Measurements from ENCODE around the gene RALY. TPM values are rescaled to one million over a fixed set of nuclear protein-coding genes. Genes with fewer than 3 reads are reported as not detected.

RALY gene
- total and polyA plus RNA-seq, 7 experiments from 2014 or later = 99.0 to 202 (median 121) TPM

GRCh38 chr20:34064286-34064685 is 70.6 kb downstream of the RALY start:
- H3K4me1 Mint-ChIP-seq = peaks cover 40 to 88% (median 75%) of the 10 kb centered on the region in 7 donors
- no peak for DNase-seq
- no peaks in the 10 kb centered on the region for H3K27me3 Mint-ChIP-seq
- Histone ChIP-seq H3K9me3 (ENCODE audit: control insufficient read depth in 2 of 3, low read length in 3 of 3) (no peaks in the 10 kb centered on the region), H3K27ac (ENCODE audit: low read depth, low read length) (no peak overlapping the region), H3K27me3 (ENCODE audit: control insufficient read depth in 2 of 2, insufficient read depth in 2 of 2, low read length in 2 of 2) (no peaks in the 10 kb centered on the region), H3K4me3 (ENCODE audit: low read length) (no peak overlapping the region), H3K4me1 (ENCODE audit: control insufficient read depth in 2 of 2, insufficient read depth in 2 of 2, low read length in 2 of 2) (peaks cover under 1 to 9% of the 10 kb centered on the region in 2 donors), H3K36me3 (ENCODE audit: control insufficient read depth in 2 of 3, insufficient read depth in 3 of 3, low read length in 3 of 3) (peaks cover 0 to 17% (median 0%) of the 10 kb centered on the region in 3 experiments)
- ChIA-PET CTCF (interaction anchor here (0.5 kb wide), 1 partner anchor 201 kb away, joined by 3 read pairs; no protein-coding TSS in a partner anchor), POLR2A (interaction anchor here (0.7 kb wide), 1 partner anchor 232 kb away, joined by 4 read pairs; no protein-coding TSS in a partner anchor)
- ATAC-seq = no peak
- peak overlapping the region in 7 of 9 donors; percentile 9 to 86 (median 34) for H3K27ac Mint-ChIP-seq
- intact Hi-C loops (cut with micrococcal nuclease) = no loop called here
- H3K9me3 Mint-ChIP-seq = no peaks in the 10 kb centered on the region
- H3K4me3 Mint-ChIP-seq = peak overlapping the region in 1 of 10 donors; percentile 2
- H3K36me3 Mint-ChIP-seq = peaks cover 0 to 3% (median 2%) of the 10 kb centered on the region in 5 donors

GRCh38 chr20:34065260-34065659 is 71.5 kb downstream of the RALY start:
- no peak for ATAC-seq
- peaks cover 44 to 87% (median 73%) of the 10 kb centered on the region in 7 donors for H3K4me1 Mint-ChIP-seq
- H3K4me1 ChIP-seq (ENCODE audit: control insufficient read depth in 2 of 2, insufficient read depth in 2 of 2, low read length in 2 of 2) = peaks cover 5 to 12% of the 10 kb centered on the region in 2 donors
- no peaks in the 10 kb centered on the region for H3K9me3 ChIP-seq (ENCODE audit: control insufficient read depth in 2 of 3, low read length in 3 of 3)
- no peaks in the 10 kb centered on the region for H3K27me3 ChIP-seq (ENCODE audit: control insufficient read depth in 2 of 2, insufficient read depth in 2 of 2, low read length in 2 of 2)
- peaks cover 0 to 3% (median 2%) of the 10 kb centered on the region in 5 donors for H3K36me3 Mint-ChIP-seq
- H3K27me3 Mint-ChIP-seq = no peaks in the 10 kb centered on the region
- no peak overlapping the region for H3K4me3 Mint-ChIP-seq
- no peak overlapping the region for H3K4me3 ChIP-seq (ENCODE audit: low read length)
- CTCF ChIA-PET = interaction anchor here (0.6 kb wide), 1 partner anchor 526 kb away, joined by 5 read pairs; no protein-coding TSS in a partner anchor
- intact Hi-C loops (cut with micrococcal nuclease) = loop anchor here (5.0 kb wide), 2 partner anchors 148 to 398 kb away; partner anchors contain the start of gene ACTL10 (in 1 of the 2)
- POLR2A ChIA-PET = no interaction called here
- H3K36me3 ChIP-seq (ENCODE audit: control insufficient read depth in 2 of 3, insufficient read depth in 3 of 3, low read length in 3 of 3) = peaks cover 0 to 17% (median 0%) of the 10 kb centered on the region in 3 experiments
- H3K27ac ChIP-seq (ENCODE audit: low read depth, low read length) = no peak overlapping the region
- peak overlapping the region in 8 of 9 donors; percentile 9 to 86 (median 32) for H3K27ac Mint-ChIP-seq
- no peaks in the 10 kb centered on the region for H3K9me3 Mint-ChIP-seq
- no peak for DNase-seq

GRCh38 chr20:34066476-34067090 is 72.9 kb downstream of the RALY start:
- peaks cover 35 to 80% (median 64%) of the 10 kb centered on the region in 7 donors for H3K4me1 Mint-ChIP-seq
- no peak overlapping the region for H3K4me3 ChIP-seq (ENCODE audit: low read length)
- H3K27ac Mint-ChIP-seq = peak overlapping the region in 5 of 9 donors; percentile 32 to 64 (median 41)
- H3K27me3 ChIP-seq (ENCODE audit: control insufficient read depth in 2 of 2, insufficient read depth in 2 of 2, low read length in 2 of 2) = no peaks in the 10 kb centered on the region
- no peak overlapping the region for H3K4me3 Mint-ChIP-seq
- no peaks in the 10 kb centered on the region for H3K27me3 Mint-ChIP-seq
- POLR2A ChIA-PET = no interaction called here
- ATAC-seq (no peak), DNase-seq (no peak)
- peaks cover 5 to 12% of the 10 kb centered on the region in 2 donors for H3K4me1 ChIP-seq (ENCODE audit: control insufficient read depth in 2 of 2, insufficient read depth in 2 of 2, low read length in 2 of 2)
- no peak overlapping the region for H3K27ac ChIP-seq (ENCODE audit: low read depth, low read length)
- no peaks in the 10 kb centered on the region for H3K9me3 Mint-ChIP-seq
- no peaks in the 10 kb centered on the region for H3K9me3 ChIP-seq (ENCODE audit: control insufficient read depth in 2 of 3, low read length in 3 of 3)
- H3K36me3 Mint-ChIP-seq = peaks cover 0 to 4% (median 3%) of the 10 kb centered on the region in 5 donors
- intact Hi-C loops (cut with micrococcal nuclease) = loop anchor here (5.0 kb wide), 2 partner anchors 149 to 399 kb away; partner anchors contain the start of gene ACTL10 (in 1 of the 2)
- CTCF ChIA-PET = interaction anchor here (0.6 kb wide), 1 partner anchor 726 kb away, joined by 3 read pairs; no protein-coding TSS in a partner anchor
- peaks cover 0 to 19% (median 0%) of the 10 kb centered on the region in 3 experiments for H3K36me3 ChIP-seq (ENCODE audit: control insufficient read depth in 2 of 3, insufficient read depth in 3 of 3, low read length in 3 of 3)

GRCh38 chr20:34068001-34068400 is 74.3 kb downstream of the RALY start:
- Histone ChIP-seq H3K36me3 (ENCODE audit: control insufficient read depth in 2 of 3, insufficient read depth in 3 of 3, low read length in 3 of 3) (peaks cover 0 to 32% (median 3%) of the 10 kb centered on the region in 3 experiments), H3K27ac (ENCODE audit: low read depth, low read length) (peak overlapping the region; percentile 37), H3K4me3 (ENCODE audit: low read length) (no peak overlapping the region), H3K27me3 (ENCODE audit: control insufficient read depth in 2 of 2, insufficient read depth in 2 of 2, low read length in 2 of 2) (no peaks in the 10 kb centered on the region), H3K9me3 (ENCODE audit: control insufficient read depth in 2 of 3, low read length in 3 of 3) (no peaks in the 10 kb centered on the region), H3K4me1 (ENCODE audit: control insufficient read depth in 2 of 2, insufficient read depth in 2 of 2, low read length in 2 of 2) (peaks cover 5 to 12% of the 10 kb centered on the region in 2 donors)
- Mint-ChIP-seq H3K27ac (peak overlapping the region; percentile 11 to 81 (median 67)), H3K36me3 (peaks cover 0 to 5% (median 4%) of the 10 kb centered on the region in 5 donors), H3K4me1 (peaks cover 27 to 66% (median 52%) of the 10 kb centered on the region in 7 donors), H3K9me3 (no peaks in the 10 kb centered on the region), H3K27me3 (no peaks in the 10 kb centered on the region), H3K4me3 (peak overlapping the region in 1 of 10 donors; percentile 5)
- CTCF ChIA-PET = interaction anchor here (0.5 to 3.8 kb wide), 9 partner anchors 8 to 244 kb away, joined by 3 to 45 read pairs (median 7); partner anchors contain the start of gene RALY
- ATAC-seq (no peak), DNase-seq (no peak)
- intact Hi-C loops (cut with micrococcal nuclease) = loop anchor here (2.0 to 5.0 kb wide), 3 partner anchors 31 to 401 kb away; partner anchors contain the start of gene ACTL10 (in 1 of the 2)
- POLR2A ChIA-PET = interaction anchor here (0.6 to 2.0 kb wide), 4 partner anchors 16 to 373 kb away, joined by 3 to 12 read pairs (median 4); partner anchors contain the start of gene RALY

- ChIA-PET POLR2A (interaction anchor here (0.5 to 2.0 kb wide), 4 partner anchors 30 to 76 kb away, joined by 3 to 12 read pairs (median 3); partner anchors contain the start of gene RALY), CTCF (interaction anchor here (0.7 to 3.8 kb wide), 13 partner anchors 10 to 277 kb away, joined by 3 to 45 read pairs (median 5); partner anchors contain the start of gene EIF2S2)
- Mint-ChIP-seq H3K36me3 (peaks cover 0 to 8% (median 5%) of the 10 kb centered on the region in 5 donors), H3K4me3 (no peak overlapping the region), H3K27ac (peak overlapping the region in 7 of 9 donors; percentile 10 to 81 (median 41)), H3K27me3 (no peaks in the 10 kb centered on the region), H3K4me1 (peaks cover 29 to 51% (median 38%) of the 10 kb centered on the region in 7 donors), H3K9me3 (no peaks in the 10 kb centered on the region)
- intact Hi-C loops (cut with micrococcal nuclease) = loop anchor here (1.0 to 5.0 kb wide), 12 partner anchors 33 to 612 kb away; partner anchors contain the start of genes ACTL10 (in 1 of the 2) and RALY (in 1 of the 2)
- H3K27me3 ChIP-seq (ENCODE audit: control insufficient read depth in 2 of 2, insufficient read depth in 2 of 2, low read length in 2 of 2) = no peaks in the 10 kb centered on the region
- H3K4me3 ChIP-seq (ENCODE audit: low read length) = no peak overlapping the region
- ATAC-seq = peak; percentile 90
- peaks cover 0 to 39% (median 7%) of the 10 kb centered on the region in 3 experiments for H3K36me3 ChIP-seq (ENCODE audit: control insufficient read depth in 2 of 3, insufficient read depth in 3 of 3, low read length in 3 of 3)
- no peaks in the 10 kb centered on the region for H3K9me3 ChIP-seq (ENCODE audit: control insufficient read depth in 2 of 3, low read length in 3 of 3)
- peak overlapping the region; percentile 22 for H3K27ac ChIP-seq (ENCODE audit: low read depth, low read length)
- H3K4me1 ChIP-seq (ENCODE audit: control insufficient read depth in 2 of 2, insufficient read depth in 2 of 2, low read length in 2 of 2) = peaks cover 5 to 12% of the 10 kb centered on the region in 2 donors
- peak in 8 of 9 donors; percentile 30 to 64 (median 53) for DNase-seq
These were observed 75.8 kb downstream of the RALY start for GRCh38 chr20:34069341-34070078.

- no peaks in the 10 kb centered on the region for H3K27me3 Mint-ChIP-seq
- no peak for ATAC-seq
- Histone ChIP-seq H3K27me3 (ENCODE audit: control insufficient read depth in 2 of 2, insufficient read depth in 2 of 2, low read length in 2 of 2) (no peaks in the 10 kb centered on the region), H3K4me1 (ENCODE audit: control insufficient read depth in 2 of 2, insufficient read depth in 2 of 2, low read length in 2 of 2) (peaks cover 5 to 12% of the 10 kb centered on the region in 2 donors), H3K27ac (ENCODE audit: low read depth, low read length) (no peak overlapping the region), H3K4me3 (ENCODE audit: low read length) (no peak overlapping the region), H3K36me3 (ENCODE audit: control insufficient read depth in 2 of 3, insufficient read depth in 3 of 3, low read length in 3 of 3) (peaks cover under 1 to 42% (median 7%) of the 10 kb centered on the region in 3 experiments), H3K9me3 (ENCODE audit: control insufficient read depth in 2 of 3, low read length in 3 of 3) (no peaks in the 10 kb centered on the region)
- POLR2A ChIA-PET = interaction anchor here (0.7 to 1.1 kb wide), 2 partner anchors 30 to 803 kb away, joined by 3 read pairs; no protein-coding TSS in a partner anchor
- H3K4me3 Mint-ChIP-seq = no peak overlapping the region
- CTCF ChIA-PET = interaction anchor here (0.8 to 3.8 kb wide), 6 partner anchors 42 to 277 kb away, joined by 3 to 45 read pairs (median 7); partner anchors contain the start of gene EIF2S2
- H3K9me3 Mint-ChIP-seq = no peaks in the 10 kb centered on the region
- peaks cover 25 to 46% (median 36%) of the 10 kb centered on the region in 7 donors for H3K4me1 Mint-ChIP-seq
- intact Hi-C loops (cut with micrococcal nuclease) = loop anchor here (1.0 to 2.0 kb wide), 5 partner anchors 59 to 613 kb away; no protein-coding TSS in a partner anchor
- H3K27ac Mint-ChIP-seq = peak overlapping the region in 6 of 9 donors; percentile 10 to 81 (median 40)
- peaks cover 0 to 8% (median 5%) of the 10 kb centered on the region in 5 donors for H3K36me3 Mint-ChIP-seq
- no peak for DNase-seq
These were observed 76.3 kb downstream of the RALY start for GRCh38 chr20:34070079-34070439.

Data from naive thymus-derived CD4-positive, alpha-beta T cell (primary cell).